HG03108 (cell line): ENCODE results near the gene PLA2G2C.

ENCODE experiments used
- ATAC-seq: cut with Tn5 transposase; IDR thresholded peaks from one replicate; pipeline ENCODE4 v1.9.1; 2021; ENCODE audit warnings: moderate library complexity; ENCODE audit not compliant: unreplicated experiment

PLA2G2C gene

DNA sequence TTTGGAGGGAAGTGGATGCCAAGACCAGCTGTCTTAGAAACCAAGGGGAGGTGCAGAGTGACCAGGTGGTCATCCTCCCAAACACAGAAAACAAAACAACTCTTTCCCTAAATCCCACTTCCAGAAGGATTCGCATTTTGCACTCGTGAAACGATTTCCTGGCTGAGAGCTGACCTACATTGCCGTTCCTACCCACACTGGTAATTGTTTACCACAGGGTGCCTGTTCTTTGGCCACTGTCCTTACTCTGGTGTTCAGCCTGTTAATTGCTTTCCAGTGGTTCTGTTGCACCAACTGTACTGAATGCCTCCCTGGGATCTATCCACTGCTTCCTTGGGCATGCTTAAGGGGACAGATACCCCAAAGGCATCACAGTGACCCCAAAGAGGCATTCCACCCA lies 23.2 kb upstream of the PLA2G2C start:
- ATAC-seq, result no peak

DNA sequence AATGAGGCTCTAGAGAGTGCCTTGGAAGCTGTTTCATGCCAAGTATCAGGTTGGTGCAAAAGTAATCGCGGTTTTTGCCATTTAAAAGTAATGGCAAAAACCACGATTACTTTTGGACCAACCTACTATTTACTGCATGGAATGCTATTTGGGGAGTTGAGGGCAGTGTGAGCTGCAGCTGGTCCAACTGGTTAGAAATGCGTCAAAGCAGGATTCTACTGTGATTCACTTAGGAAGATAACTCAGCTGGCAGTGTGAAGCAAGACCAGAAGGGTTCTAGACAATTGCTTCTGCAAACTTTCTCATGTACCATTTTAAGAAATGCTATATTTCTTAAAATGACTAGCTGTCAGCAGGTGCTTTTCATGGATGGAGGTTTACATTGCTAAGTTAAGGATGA lies 21.2 kb upstream of the PLA2G2C start:
- no peak for ATAC-seq

GRCh38 chr1:20202166-20202565 lies 15.8 kb upstream of the PLA2G2C start:
- no peak for ATAC-seq

DNA sequence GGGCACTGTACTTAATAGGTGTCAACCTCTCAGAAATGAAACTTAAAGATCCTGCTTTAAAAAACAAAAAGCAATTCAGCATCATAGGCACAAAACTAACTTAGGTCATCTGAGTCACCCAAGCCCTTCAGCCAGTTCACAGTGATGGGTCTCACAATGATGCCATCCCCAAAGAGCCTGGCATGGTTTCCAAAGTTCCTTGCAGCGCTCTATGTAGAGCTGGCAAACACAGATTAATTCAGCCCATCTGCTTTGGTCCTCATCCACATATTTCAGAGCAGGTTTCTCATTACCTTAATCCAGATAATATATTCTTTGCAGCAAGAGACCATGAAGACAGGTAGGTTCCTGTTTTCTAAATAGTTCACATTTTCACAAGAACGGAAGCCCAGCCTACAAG lies 14.6 kb upstream of the PLA2G2C start:
- no peak for ATAC-seq

- no peak for ATAC-seq
These were observed 13.5 kb upstream of the PLA2G2C start for GRCh38 chr1:20199840-20200239.

GRCh38 chr1:20199403-20199802 lies 13.1 kb upstream of the PLA2G2C start:
- ATAC-seq, result no peak

DNA sequence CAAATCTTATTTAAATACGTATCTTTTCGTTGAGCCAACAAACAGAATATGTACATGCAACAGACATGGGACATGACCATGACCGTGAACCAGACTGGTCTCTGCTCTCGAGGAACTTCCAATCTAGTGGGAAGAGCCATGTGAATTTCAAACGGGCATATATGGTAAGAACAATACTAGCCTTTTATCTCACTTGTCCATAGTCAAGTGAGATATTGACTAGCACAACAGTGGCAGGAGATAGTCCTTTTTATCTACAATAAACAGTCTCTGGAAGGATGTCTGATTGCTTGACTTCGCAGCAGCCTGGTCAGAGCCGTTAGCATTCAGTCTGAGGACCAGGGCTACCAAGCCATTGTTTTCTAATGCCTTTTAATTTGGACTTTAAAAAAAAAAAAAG lies 12.6 kb upstream of the PLA2G2C start:
- no peak for ATAC-seq

GRCh38 chr1:20198296-20198695 lies 12.0 kb upstream of the PLA2G2C start:
- ATAC-seq, result no peak

- ATAC-seq, result no peak
These were observed 11.0 kb upstream of the PLA2G2C start for GRCh38 chr1:20197329-20197791.

DNA sequence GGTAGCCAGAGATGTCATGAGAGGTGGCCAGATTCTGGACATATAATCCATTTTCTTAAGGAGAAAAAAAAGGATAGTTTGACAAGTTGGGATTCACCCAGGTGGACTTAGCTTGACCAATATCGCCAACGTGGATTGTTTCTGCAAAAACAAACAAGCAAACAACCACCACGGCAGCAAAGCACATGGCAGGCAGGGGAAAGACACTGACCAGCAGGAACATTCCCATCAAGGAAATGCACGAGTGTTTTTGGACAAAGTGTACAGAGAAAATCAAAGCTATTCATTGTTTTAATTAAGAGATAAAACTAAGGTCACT lies 9.1 kb upstream of the PLA2G2C start:
- no peak for ATAC-seq

DNA sequence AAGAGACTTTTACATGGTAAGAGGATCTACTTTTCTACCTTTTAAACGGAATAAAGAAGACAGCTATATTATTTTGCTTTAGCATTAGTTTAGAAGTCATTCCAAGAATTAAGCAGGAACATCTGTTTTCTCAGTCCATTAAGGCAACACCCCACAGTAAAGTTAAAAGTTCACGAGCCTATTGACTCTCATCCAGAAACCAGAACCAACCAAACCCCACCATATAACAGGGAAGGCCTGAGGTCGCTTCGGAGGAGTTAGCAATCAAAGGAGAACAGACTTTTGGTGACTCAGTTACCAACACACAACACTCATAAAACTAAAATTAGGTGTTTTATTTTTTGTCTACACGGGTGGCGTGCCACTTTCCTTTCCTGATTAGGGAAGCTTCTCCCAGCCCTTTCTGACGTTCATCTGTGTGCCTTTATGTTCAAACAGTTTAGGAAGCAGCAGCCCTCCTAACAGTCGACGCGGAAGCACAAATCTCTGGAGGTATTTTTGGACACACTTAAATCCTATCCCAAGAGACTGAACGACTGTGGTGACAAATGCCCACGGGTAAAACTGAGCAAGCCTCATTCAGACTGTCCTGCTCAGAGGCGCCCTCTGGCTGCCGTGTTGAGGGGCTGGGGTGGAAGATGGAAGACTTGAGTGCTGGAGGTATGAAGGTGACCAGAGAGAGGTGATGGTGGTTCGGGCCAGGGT lies 8.6 kb upstream of the PLA2G2C start:
- ATAC-seq, result no peak

DNA sequence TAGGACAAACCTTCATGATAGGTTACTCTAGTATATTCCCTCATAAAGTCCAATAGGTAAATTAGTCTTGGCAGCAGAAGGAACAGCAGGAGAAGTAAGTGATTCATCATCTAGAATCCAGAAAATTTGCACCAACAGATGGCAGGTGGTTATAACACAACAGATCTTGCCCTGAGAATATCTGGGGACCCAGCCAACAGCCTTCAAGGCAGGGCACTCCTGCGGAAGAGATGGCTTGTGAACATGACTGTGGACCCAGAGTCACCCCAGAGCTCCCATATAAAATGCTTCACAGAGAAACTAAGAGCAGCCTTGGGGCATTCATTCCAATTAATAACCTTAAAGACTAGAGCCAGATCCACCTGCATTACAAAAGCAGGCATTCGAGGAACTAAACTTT lies 7.9 kb upstream of the PLA2G2C start:
- ATAC-seq, result no peak

GRCh38 chr1:20192871-20193411 lies 6.6 kb upstream of the PLA2G2C start:
- no peak for ATAC-seq

DNA sequence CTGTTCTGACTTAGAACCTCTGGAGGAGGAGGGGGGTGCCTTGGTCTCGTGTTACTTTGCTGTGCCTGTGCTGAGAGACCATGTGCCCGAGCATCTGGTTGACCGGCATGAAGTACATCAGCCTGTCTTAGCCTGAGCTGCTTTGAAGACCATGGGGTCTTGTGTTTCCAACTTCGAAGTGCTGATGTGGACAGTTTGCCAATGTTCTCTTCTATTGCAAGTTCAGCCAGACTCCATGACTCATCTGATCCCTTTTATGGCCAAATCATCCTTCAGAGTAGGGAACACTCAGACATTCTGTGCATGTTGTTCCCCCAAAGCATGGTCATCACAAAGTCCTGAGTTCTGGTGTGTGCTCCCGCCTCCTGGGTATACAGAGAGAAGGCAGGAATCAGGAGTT lies 6.0 kb upstream of the PLA2G2C start:
- ATAC-seq, result no peak

DNA sequence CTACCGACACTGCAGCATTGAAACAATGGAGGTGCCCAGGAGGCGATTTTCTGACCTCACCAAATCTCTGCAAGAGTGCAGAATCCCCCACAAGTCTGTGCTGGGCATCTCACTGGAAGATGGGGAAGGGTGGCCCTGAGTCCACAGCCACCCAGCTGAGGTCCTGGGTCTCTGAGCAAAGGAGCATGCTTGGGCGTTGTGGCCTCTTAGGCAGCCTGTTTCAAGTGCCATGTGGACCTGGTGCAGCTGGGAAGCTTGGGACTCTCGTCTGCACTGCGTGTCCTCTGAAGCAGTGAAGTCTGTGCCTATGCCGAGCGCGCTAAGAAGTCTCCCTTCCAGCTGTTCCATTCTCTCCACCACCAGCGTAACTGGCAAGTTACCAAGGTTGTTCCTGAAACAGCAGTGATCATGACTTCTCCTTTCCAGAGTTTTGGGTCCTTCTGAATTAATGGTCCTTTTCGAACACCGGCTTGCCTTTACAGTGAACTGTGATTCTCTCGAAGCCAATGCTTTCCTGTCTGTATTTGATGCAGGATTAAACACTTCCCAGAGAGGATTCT lies 5.0 kb upstream of the PLA2G2C start:
- ATAC-seq, result no peak

DNA sequence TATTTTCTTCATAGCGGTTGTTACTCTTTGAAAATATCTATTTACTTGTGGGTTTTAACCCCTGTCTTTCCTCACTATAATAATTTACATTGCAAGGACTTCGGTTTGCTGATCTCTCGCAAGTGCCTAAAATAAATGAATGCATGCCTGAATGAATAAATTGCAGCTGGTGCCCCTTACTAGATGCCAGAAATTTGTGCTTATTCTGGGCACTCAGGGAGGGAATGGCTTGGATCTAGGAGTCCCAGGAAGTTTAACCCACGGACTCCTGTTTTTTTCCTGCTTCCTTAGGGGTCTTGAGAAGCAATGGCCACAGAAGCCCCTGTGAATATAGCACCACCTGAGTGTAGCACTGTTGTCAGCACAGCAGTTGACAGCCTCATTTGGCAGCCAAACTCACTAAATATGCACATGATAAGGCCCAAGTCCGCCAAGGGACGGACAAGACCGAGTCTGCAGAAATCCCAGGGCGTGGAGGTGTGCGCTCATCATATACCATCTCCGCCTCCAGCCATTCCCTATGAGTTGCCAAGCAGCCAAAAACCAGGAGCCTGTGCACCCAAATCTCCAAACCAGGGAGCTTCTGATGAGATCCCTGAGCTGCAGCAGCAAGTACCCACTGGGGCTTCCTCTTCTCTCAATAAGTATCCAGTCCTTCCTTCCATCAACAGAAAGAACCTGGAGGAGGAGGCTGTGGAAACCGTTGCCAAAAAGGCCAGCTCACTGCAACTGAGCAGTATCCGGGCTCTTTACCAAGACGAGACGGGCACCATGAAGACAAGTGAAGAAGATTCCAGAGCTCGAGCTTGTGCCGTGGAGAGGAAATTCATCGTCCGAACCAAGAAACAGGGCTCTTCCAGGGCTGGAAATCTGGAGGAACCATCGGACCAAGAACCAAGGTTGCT lies 4.2 kb upstream of the PLA2G2C start:
- no peak for ATAC-seq

- ATAC-seq, result no peak
These were observed 3.3 kb upstream of the PLA2G2C start for GRCh38 chr1:20189664-20190063.

- no peak for ATAC-seq
These were observed 2.1 kb upstream of the PLA2G2C start for GRCh38 chr1:20188455-20188817.

DNA sequence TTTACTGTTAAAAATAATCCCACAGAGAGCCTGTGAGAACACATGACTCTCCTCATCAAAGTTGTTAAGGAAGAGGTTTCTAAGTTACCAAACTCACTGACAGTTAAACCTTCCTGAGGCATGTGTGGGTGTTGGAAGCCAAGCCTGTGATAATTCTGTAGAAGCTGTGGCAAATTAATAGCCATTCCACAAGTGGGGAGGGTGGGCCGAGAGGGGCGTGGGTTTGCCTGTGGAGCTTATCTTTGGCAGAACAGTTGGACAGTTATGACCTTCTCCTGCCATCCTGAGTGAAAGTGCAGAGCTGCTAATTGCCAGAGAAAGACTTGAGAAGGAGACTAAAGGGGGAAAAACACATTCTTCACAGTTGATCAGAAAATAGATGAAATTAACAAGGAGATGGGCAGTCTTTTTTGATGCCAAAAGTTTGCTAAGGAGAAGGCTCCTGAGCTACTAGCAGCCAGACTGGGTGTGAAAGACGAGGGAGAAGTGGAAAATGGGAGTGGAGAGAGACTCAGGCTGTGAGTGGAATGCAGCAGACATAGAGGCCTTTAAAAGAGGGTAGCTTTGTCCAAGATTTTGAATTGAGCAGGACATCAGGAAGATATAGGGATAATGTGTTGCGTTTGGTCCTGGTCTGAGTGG lies 1.6 kb upstream of the PLA2G2C start:
- no peak for ATAC-seq

- ATAC-seq, result no peak
These were observed 940 bp upstream of the PLA2G2C start for GRCh38 chr1:20187103-20187812.
